Activated T-helper 17 cell treated with anti-CD3 and anti-CD28 coated beads, Interleukin-2, amount 50 U/mL, for 72 hours (primary cell): ENCODE results near the gene ZNF212. TPM values are rescaled to one million over a fixed set of nuclear protein-coding genes. Genes with fewer than 3 reads are reported as not detected.

Experiments
- ATAC-seq: fragments of 150-1000 bp; cut with Tn5 transposase; replicated peaks from 2 replicates; pipeline ENCODE4 v1.10.0; 2021; ENCODE audit warnings: mild to moderate bottlenecking, moderate library complexity
- H3K27ac Mint-ChIP-seq: one replicate; pipeline ENCODE4 v1.8.0; 2022; ENCODE audit warnings: mixed read lengths
- H3K27me3 Mint-ChIP-seq: one replicate; pipeline ENCODE4 v1.8.0; 2022; ENCODE audit warnings: mixed read lengths
- H3K36me3 Mint-ChIP-seq: one replicate; pipeline ENCODE4 v1.8.0; 2022; ENCODE audit warnings: low read depth, mild to moderate bottlenecking, mixed read lengths
- H3K4me1 Mint-ChIP-seq: one replicate; pipeline ENCODE4 v1.8.0; 2022; ENCODE audit warnings: mixed read lengths
- H3K4me3 Mint-ChIP-seq: one replicate; pipeline ENCODE4 v1.8.0; 2022; ENCODE audit warnings: mild to moderate bottlenecking, mixed read lengths
- H3K9me3 Mint-ChIP-seq: one replicate; pipeline ENCODE4 v1.8.0; 2022; ENCODE audit warnings: mixed read lengths
- total RNA-seq, 2 donors: library from RNA; stranded (reverse); gene quantifications; one replicate each; pipeline ENCODE4 v1.2.3, GENCODE V29; 2022

Gene ZNF212
- total RNA-seq, result 10 to 100 TPM in 1 of 2 donors, 1 to 10 TPM in 1; 9.3 to 19.5 TPM

GRCh38 chr7:149239345-149240143 is at the start of gene ZNF212:
ZNF212 (plus strand) TSS chr7:149239651; CDS start chr7:149239779, 128 bp downstream.
- peaks cover 23% of the 10 kb centered on the region for H3K36me3 Mint-ChIP-seq

DNA sequence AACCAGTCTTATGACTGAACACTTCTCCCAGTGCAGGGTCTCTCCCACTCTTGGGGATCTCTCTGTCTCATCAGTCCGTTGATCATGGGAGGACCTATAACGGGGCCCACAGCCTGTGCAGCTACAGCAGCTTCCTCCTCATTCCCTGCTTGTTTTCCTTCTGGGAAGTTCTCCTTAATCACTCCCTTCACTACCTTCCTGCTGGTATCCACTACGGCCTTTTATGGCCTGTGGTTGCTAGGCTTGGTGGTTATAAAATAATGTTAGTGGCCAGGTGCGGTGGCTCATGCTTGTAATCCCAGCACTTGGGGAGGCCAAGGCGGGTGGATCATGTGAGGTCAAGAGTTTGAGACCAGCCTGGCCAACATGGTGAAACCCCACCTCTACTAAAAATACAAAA is 47.6 kb upstream of the ZNF212 start:
- Mint-ChIP-seq H3K4me3 (no peak overlapping the region), H3K36me3 (peaks cover 10% of the 10 kb centered on the region), H3K9me3 (no peaks in the 10 kb centered on the region), H3K27ac (no peak overlapping the region), H3K4me1 (no peaks in the 10 kb centered on the region), H3K27me3 (no peaks in the 10 kb centered on the region)
- ATAC-seq, result no peak

More at GRCh38 chr7:149239345-149240143, at the start of gene ZNF212:
- H3K4me1 Mint-ChIP-seq, result peaks cover 19% of the 10 kb centered on the region
- H3K27ac Mint-ChIP-seq, result peak within 1 kb of the TSS; percentile 81
- peaks cover 6% of the 10 kb centered on the region for H3K27me3 Mint-ChIP-seq
- H3K9me3 Mint-ChIP-seq, result peaks cover 3% of the 10 kb centered on the region
- peak within 1 kb of the TSS; percentile 93 for H3K4me3 Mint-ChIP-seq
- ATAC-seq, result peak; percentile 95

GRCh38 chr7:149194799-149195179 is 44.7 kb upstream of the ZNF212 start:
- H3K9me3 Mint-ChIP-seq, result no peaks in the 10 kb centered on the region
- peak overlapping the region; percentile 90 for H3K4me3 Mint-ChIP-seq
- peaks cover 11% of the 10 kb centered on the region for H3K4me1 Mint-ChIP-seq
- ATAC-seq, result no peak
- peaks cover 39% of the 10 kb centered on the region for H3K36me3 Mint-ChIP-seq
- peak overlapping the region; percentile 68 for H3K27ac Mint-ChIP-seq
- H3K27me3 Mint-ChIP-seq, result no peaks in the 10 kb centered on the region

DNA sequence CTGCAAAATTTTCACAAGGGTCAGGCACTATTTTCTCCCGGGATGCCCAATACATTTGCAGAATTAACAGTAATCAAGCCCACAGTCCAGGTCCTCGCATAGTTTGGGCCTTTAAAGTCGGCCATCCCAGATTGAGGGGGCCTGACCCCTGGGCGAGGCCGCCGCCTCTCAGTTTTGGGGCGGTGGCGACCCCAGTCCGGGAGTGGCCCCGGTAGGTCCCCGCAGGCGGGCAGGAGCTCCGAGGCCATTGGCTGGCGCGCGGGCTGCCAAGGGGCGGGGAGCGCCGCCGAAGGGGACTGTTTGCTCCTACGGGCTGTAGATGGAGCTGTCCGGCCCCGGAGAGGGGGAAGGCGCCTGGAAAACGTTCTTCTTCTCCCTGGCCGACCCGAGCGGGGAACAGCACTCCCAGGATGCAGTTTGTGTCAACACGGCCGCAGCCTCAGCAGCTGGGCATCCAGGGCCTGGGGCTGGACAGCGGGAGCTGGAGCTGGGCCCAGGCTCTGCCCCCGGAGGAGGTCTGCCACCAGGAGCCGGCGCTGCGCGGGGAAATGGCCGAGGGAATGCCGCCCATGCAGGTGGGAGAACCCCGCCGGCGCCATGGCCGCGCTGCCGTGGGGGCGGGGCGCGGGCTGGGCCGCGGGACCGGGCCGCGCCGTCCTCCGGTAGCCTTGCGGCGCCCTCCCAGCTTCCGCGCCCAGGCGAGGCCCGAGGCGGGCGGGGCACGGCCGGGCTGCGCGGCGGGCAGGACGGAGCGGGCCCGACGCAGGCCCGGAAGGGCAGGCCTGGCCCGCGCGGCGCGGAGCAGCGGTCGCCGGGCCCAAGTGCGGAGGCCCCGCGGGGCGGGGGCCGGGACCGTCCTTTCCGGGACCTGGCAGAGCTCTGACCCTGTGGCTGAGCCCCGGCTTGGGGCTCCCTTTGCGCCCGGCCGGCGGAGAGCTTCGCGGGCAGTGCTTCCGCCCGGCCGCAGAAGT is 44.0 kb upstream of the ZNF212 start, which contains the start of gene ZNF282:
Gene ZNF282, plus strand, starts transcription at position 367 of the 971 bp plus-strand sequence. Its CDS starts 44 bp downstream, at position 411.
- peak; percentile 93 for ATAC-seq
- Mint-ChIP-seq H3K4me1 (peaks cover 17% of the 10 kb centered on the region), H3K36me3 (peaks cover 46% of the 10 kb centered on the region), H3K27ac (peak within 1 kb of the TSS; percentile 96), H3K9me3 (no peaks in the 10 kb centered on the region), H3K4me3 (peak within 1 kb of the TSS; percentile 90), H3K27me3 (no peaks in the 10 kb centered on the region)

- peak overlapping the region; percentile 96 for H3K27ac Mint-ChIP-seq
- H3K4me3 Mint-ChIP-seq, result peak overlapping the region; percentile 90
- no peaks in the 10 kb centered on the region for H3K9me3 Mint-ChIP-seq
- peak; percentile 11 for ATAC-seq
- H3K36me3 Mint-ChIP-seq, result peaks cover 54% of the 10 kb centered on the region
- H3K27me3 Mint-ChIP-seq, result no peaks in the 10 kb centered on the region
- peaks cover 21% of the 10 kb centered on the region for H3K4me1 Mint-ChIP-seq
Measured at GRCh38 chr7:149196151-149196704, 43.2 kb upstream of the ZNF212 start.

- H3K4me3 Mint-ChIP-seq, result peak overlapping the region; percentile 90
Measured at GRCh38 chr7:149196705-149197171, 42.7 kb upstream of the ZNF212 start.

DNA sequence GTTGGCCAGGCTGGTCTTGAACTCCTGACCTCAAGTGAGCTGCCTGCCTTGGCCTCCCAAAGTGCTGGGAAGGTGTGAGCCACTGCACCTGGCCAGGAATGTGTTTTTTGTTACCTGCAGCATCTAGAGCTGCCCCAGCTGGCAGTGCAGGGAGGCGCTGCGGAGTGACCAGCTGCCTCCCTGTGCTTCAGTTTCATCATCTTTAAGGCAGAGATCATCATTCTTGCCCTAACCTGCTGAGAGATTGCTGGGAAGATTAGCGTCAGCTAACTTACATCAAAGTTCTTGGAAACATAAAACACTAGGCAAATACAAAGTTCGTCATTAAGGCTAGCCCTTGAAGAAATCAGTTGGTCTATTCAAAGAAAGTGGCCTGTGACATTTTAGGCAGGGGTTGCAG is 41.8 kb upstream of the ZNF212 start:
- peak overlapping the region; percentile 90 for H3K4me3 Mint-ChIP-seq
- H3K9me3 Mint-ChIP-seq, result no peaks in the 10 kb centered on the region
- ATAC-seq, result no peak
- H3K27ac Mint-ChIP-seq, result peak overlapping the region; percentile 96
- H3K27me3 Mint-ChIP-seq, result no peaks in the 10 kb centered on the region
- H3K36me3 Mint-ChIP-seq, result peaks cover 68% of the 10 kb centered on the region
- H3K4me1 Mint-ChIP-seq, result peaks cover 30% of the 10 kb centered on the region

More at GRCh38 chr7:149196705-149197171, 42.7 kb upstream of the ZNF212 start:
- ATAC-seq, result peak; percentile 30
- peaks cover 25% of the 10 kb centered on the region for H3K4me1 Mint-ChIP-seq
- H3K27ac Mint-ChIP-seq, result peak overlapping the region; percentile 96
- H3K9me3 Mint-ChIP-seq, result no peaks in the 10 kb centered on the region
- peaks cover 59% of the 10 kb centered on the region for H3K36me3 Mint-ChIP-seq
- H3K27me3 Mint-ChIP-seq, result no peaks in the 10 kb centered on the region

GRCh38 chr7:149198161-149198816 is 41.2 kb upstream of the ZNF212 start:
- Mint-ChIP-seq H3K9me3 (no peaks in the 10 kb centered on the region), H3K4me3 (peak overlapping the region; percentile 90), H3K27ac (peak overlapping the region; percentile 96), H3K4me1 (peaks cover 36% of the 10 kb centered on the region), H3K27me3 (no peaks in the 10 kb centered on the region), H3K36me3 (peaks cover 74% of the 10 kb centered on the region)
- ATAC-seq, result no peak

GRCh38 chr7:149199234-149199995 is 40.0 kb upstream of the ZNF212 start:
- Mint-ChIP-seq H3K27ac (peak overlapping the region; percentile 81), H3K27me3 (no peaks in the 10 kb centered on the region), H3K36me3 (peaks cover 86% of the 10 kb centered on the region), H3K9me3 (no peaks in the 10 kb centered on the region), H3K4me1 (peaks cover 44% of the 10 kb centered on the region), H3K4me3 (peak overlapping the region; percentile 90)
- no peak for ATAC-seq

DNA sequence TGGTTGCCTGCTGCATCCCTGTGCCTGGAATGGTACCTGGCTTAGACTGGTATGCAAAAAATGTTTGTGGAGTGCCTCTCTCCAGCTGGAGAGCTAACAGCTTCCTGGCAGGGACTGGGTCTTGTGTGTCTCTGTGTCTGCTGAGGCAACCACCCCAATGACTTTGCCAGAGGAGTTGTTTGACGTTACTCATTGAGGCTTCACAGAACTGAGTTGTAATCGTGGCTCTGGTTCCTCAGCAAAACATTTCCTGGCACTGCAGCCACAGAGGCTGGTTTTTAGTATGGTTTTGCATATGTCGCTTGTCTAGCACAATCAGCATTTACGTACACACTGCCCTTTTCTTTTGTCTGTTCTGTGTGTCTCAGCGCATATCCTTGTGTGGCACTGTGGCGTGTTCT is 36.6 kb upstream of the ZNF212 start:
- Mint-ChIP-seq H3K9me3 (no peaks in the 10 kb centered on the region), H3K4me3 (peak overlapping the region; percentile 78), H3K4me1 (peaks cover 56% of the 10 kb centered on the region), H3K27ac (peak overlapping the region; percentile 99), H3K36me3 (peaks cover 97% of the 10 kb centered on the region), H3K27me3 (no peaks in the 10 kb centered on the region)
- peak; percentile 94 for ATAC-seq

DNA sequence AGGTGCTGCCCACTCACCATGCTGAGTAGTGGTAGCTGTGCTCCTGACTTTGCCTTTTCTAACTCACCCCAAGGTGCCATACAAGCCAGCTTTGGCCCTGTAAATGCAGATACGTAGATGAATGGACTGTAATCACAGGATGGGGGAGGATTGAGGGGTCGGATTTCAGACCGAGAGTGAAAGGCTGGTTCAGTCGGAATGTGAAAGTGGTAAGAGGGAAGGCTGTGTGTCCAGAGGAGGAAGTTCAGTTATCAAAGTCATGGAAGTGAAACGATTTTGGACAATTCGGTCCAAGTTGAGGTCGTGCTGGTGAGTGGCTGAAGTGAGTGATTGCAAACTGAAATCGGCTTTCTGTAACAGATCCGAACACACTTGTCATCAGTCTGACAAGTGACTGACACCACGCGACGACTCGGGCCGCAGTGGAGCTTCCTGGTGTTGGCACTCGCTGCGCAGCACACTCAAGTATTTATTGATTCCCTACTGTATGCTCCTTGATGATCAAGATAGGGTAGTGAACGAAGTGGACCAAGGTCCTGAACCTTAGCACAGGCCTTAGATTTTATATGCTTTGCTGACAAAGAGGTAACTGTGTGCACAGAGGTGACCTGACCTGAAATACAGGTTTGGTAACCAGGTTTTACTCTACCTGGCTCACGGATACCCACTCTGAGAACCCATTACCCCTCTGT is 33.6 kb upstream of the ZNF212 start:
- H3K27ac Mint-ChIP-seq, result peak overlapping the region; percentile 99
- no peak for ATAC-seq
- H3K4me3 Mint-ChIP-seq, result peak overlapping the region; percentile 17
- peaks cover 96% of the 10 kb centered on the region for H3K36me3 Mint-ChIP-seq
- H3K4me1 Mint-ChIP-seq, result peaks cover 51% of the 10 kb centered on the region
- no peaks in the 10 kb centered on the region for H3K9me3 Mint-ChIP-seq
- no peaks in the 10 kb centered on the region for H3K27me3 Mint-ChIP-seq

DNA sequence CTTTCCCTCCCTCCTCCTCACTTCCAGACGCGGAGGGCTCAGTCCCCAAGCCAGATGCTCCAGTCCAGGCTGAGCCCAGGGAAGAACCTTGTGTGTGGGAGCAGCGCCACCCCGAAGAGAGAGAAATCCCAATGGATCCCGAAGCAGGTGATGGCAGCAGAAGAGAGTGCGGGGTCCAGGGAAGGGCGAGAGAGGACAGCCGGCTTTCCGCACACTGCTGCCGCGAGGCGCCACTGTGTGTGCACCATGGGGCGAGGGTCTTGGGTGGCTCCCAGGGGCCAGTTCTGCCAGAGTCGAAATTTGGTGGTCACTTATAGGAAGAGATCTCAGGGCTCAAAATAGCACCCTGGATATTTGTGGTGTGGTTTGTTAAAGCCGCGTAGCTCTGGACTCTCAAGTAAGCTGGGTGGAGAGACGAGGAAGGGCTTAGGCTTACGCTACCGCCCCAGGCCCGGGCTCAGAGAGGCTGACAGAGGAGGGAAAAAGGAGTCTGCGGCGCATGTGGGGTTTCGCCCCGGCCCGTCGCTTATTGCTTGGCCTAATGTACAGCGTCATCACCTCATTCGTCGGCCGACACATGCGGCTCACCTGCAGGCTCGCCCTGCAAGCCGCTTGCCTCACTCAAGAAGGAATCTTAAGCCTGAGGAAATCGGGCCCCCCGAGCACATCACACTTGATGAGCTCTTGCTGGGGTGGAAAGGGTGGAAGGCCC is 32.0 kb upstream of the ZNF212 start:
- H3K9me3 Mint-ChIP-seq, result no peaks in the 10 kb centered on the region
- no peak for ATAC-seq
- H3K27me3 Mint-ChIP-seq, result no peaks in the 10 kb centered on the region
- peak overlapping the region; percentile 25 for H3K4me3 Mint-ChIP-seq
- peak overlapping the region; percentile 99 for H3K27ac Mint-ChIP-seq
- H3K36me3 Mint-ChIP-seq, result peaks cover 96% of the 10 kb centered on the region
- H3K4me1 Mint-ChIP-seq, result peaks cover 41% of the 10 kb centered on the region
